ENCODE results near the gene DDX55. TPM values are rescaled to one million over a fixed set of nuclear protein-coding genes. Genes with fewer than 3 reads are reported as not detected.
"Not testable (repeated sequence)": the region's sequence is repeated elsewhere in the genome, so short reads cannot be mapped to it uniquely, and the experiment has no call there.

DDX55 gene
- total and polyA plus RNA-seq, 3 experiments from 2014 or later: 21.1 to 53.4 (median 46.2) TPM

GRCh38 chr12:123598522-123598921 lies 3.4 kb upstream of the DDX55 start:
- Histone ChIP-seq H3K27me3 (ENCODE audit: insufficient read depth, low read length, poor library complexity, severe bottlenecking) (no peaks in the 10 kb centered on the region), H3K9me3 (ENCODE audit: low read length) (no peaks in the 10 kb centered on the region), H3K27ac (ENCODE audit: low read depth, low read length) (no peak overlapping the region), H3K4me3 (ENCODE audit: low read length) (no peak overlapping the region), H3K4me1 (ENCODE audit: insufficient read depth, low read length) (peaks cover 9% of the 10 kb centered on the region), H3K36me3 (ENCODE audit: insufficient read depth, low read length) (peaks cover 25% of the 10 kb centered on the region)
- no peaks in the 10 kb centered on the region for H3K9me3 Mint-ChIP-seq
- peak overlapping the region in 4 of 8 donors; percentile 12 to 89 (median 19) for H3K27ac Mint-ChIP-seq
- ChIA-PET CTCF (no interaction called here), POLR2A (no interaction called here)
- DNase-seq: no peak
- H3K4me3 Mint-ChIP-seq: peak overlapping the region in 1 of 7 donors; percentile 62
- peaks cover 19 to 37% (median 28%) of the 10 kb centered on the region in 3 donors for H3K4me1 Mint-ChIP-seq
- no peaks in the 10 kb centered on the region for H3K27me3 Mint-ChIP-seq
- peaks cover 0 to 55% (median 6%) of the 10 kb centered on the region in 3 donors for H3K36me3 Mint-ChIP-seq

- ChIA-PET CTCF (no interaction called here), POLR2A (no interaction called here)
- no peaks in the 10 kb centered on the region for H3K27me3 Mint-ChIP-seq
- peaks cover 20 to 42% (median 33%) of the 10 kb centered on the region in 3 donors for H3K4me1 Mint-ChIP-seq
- H3K36me3 Mint-ChIP-seq: peaks cover 0 to 56% (median 6%) of the 10 kb centered on the region in 3 donors
- H3K27ac Mint-ChIP-seq: peak overlapping the region; percentile 2 to 89 (median 42)
- Histone ChIP-seq H3K9me3 (ENCODE audit: low read length) (no peaks in the 10 kb centered on the region), H3K4me3 (ENCODE audit: low read length) (no peak overlapping the region), H3K27me3 (ENCODE audit: insufficient read depth, low read length, poor library complexity, severe bottlenecking) (no peaks in the 10 kb centered on the region), H3K27ac (ENCODE audit: low read depth, low read length) (no peak overlapping the region), H3K4me1 (ENCODE audit: insufficient read depth, low read length) (peaks cover 9% of the 10 kb centered on the region), H3K36me3 (ENCODE audit: insufficient read depth, low read length) (peaks cover 25% of the 10 kb centered on the region)
- DNase-seq: no peak
- H3K4me3 Mint-ChIP-seq: peak overlapping the region in 6 of 7 donors; percentile 4 to 89 (median 55)
- H3K9me3 Mint-ChIP-seq: no peaks in the 10 kb centered on the region
Observed at GRCh38 chr12:123599310-123599709, 2.6 kb upstream of the DDX55 start.

- ChIA-PET POLR2A (no interaction called here), CTCF (no interaction called here)
- Histone ChIP-seq H3K27me3 (ENCODE audit: insufficient read depth, low read length, poor library complexity, severe bottlenecking) (no peaks in the 10 kb centered on the region), H3K36me3 (ENCODE audit: insufficient read depth, low read length) (peaks cover 25% of the 10 kb centered on the region), H3K27ac (ENCODE audit: low read depth, low read length) (no peak overlapping the region), H3K4me1 (ENCODE audit: insufficient read depth, low read length) (peaks cover 9% of the 10 kb centered on the region), H3K9me3 (ENCODE audit: low read length) (no peaks in the 10 kb centered on the region), H3K4me3 (ENCODE audit: low read length) (no peak overlapping the region)
- Mint-ChIP-seq H3K9me3 (no peaks in the 10 kb centered on the region), H3K27ac (peak overlapping the region in 6 of 8 donors; percentile 31 to 89 (median 71)), H3K4me3 (peak overlapping the region in 6 of 7 donors; percentile 51 to 89 (median 55)), H3K4me1 (peaks cover 20 to 45% (median 36%) of the 10 kb centered on the region in 3 donors), H3K36me3 (peaks cover 0 to 59% (median 6%) of the 10 kb centered on the region in 3 donors), H3K27me3 (no peaks in the 10 kb centered on the region)
- no peak for DNase-seq
Observed at GRCh38 chr12:123599721-123600120, 2.2 kb upstream of the DDX55 start.

GRCh38 chr12:123602651-123603195 lies 824 bp downstream of the DDX55 start:
- Histone ChIP-seq H3K27me3 (ENCODE audit: insufficient read depth, low read length, poor library complexity, severe bottlenecking) (no peaks in the 10 kb centered on the region), H3K4me3 (ENCODE audit: low read length) (peak overlapping the region; percentile 99), H3K36me3 (ENCODE audit: insufficient read depth, low read length) (peaks cover 23% of the 10 kb centered on the region), H3K27ac (ENCODE audit: low read depth, low read length) (peak overlapping the region; percentile 86), H3K4me1 (ENCODE audit: insufficient read depth, low read length) (peaks cover 9% of the 10 kb centered on the region), H3K9me3 (ENCODE audit: low read length) (no peaks in the 10 kb centered on the region)
- peaks cover 25 to 45% (median 39%) of the 10 kb centered on the region in 3 donors for H3K4me1 Mint-ChIP-seq
- peak overlapping the region; percentile 89 to 99 (median 93) for H3K4me3 Mint-ChIP-seq
- CTCF ChIA-PET: interaction anchor here (0.9 to 2.1 kb wide), 3 partner anchors 10 to 219 kb away, joined by 3 to 6 read pairs (median 4); partner anchors contain the start of gene KMT5A
- DNase-seq: no peak
- H3K36me3 Mint-ChIP-seq: peaks cover 4 to 56% (median 12%) of the 10 kb centered on the region in 3 donors
- H3K27me3 Mint-ChIP-seq: no peaks in the 10 kb centered on the region
- POLR2A ChIA-PET: interaction anchor here (0.9 to 1.7 kb wide), 5 partner anchors 8 to 621 kb away, joined by 3 to 8 read pairs (median 3); partner anchors contain the start of genes MPHOSPH9, MTRFR, SNRNP35 and TCTN2
- no peaks in the 10 kb centered on the region for H3K9me3 Mint-ChIP-seq
- peak overlapping the region; percentile 55 to 97 (median 87) for H3K27ac Mint-ChIP-seq

- CTCF ChIA-PET; H3K9me3 ChIP-seq (ENCODE audit: low read length); H3K27me3 Mint-ChIP-seq; H3K27me3 ChIP-seq (ENCODE audit: insufficient read depth, low read length, poor library complexity, severe bottlenecking); H3K27ac ChIP-seq (ENCODE audit: low read depth, low read length); H3K4me3 ChIP-seq (ENCODE audit: low read length); H3K9me3 Mint-ChIP-seq; H3K4me1 ChIP-seq (ENCODE audit: insufficient read depth, low read length); POLR2A ChIA-PET; DNase-seq: not testable (repeated sequence)
- peak overlapping the region in 3 of 8 donors; percentile 73 to 92 (median 82) for H3K27ac Mint-ChIP-seq
- peaks cover 4 to 59% (median 14%) of the 10 kb centered on the region in 3 donors for H3K36me3 Mint-ChIP-seq
- peak overlapping the region in 4 of 7 donors; percentile 42 to 99 (median 92) for H3K4me3 Mint-ChIP-seq
- peaks cover 25 to 46% (median 45%) of the 10 kb centered on the region in 3 donors for H3K4me1 Mint-ChIP-seq
- peaks cover 27% of the 10 kb centered on the region for H3K36me3 ChIP-seq (ENCODE audit: insufficient read depth, low read length)
Observed at GRCh38 chr12:123603495-123603894, 1.6 kb downstream of the DDX55 start.

GRCh38 chr12:123607756-123608155 lies 5.9 kb downstream of the DDX55 start:
- H3K27ac Mint-ChIP-seq: no peak overlapping the region
- POLR2A ChIA-PET: no interaction called here
- Histone ChIP-seq H3K4me3 (ENCODE audit: low read length) (no peak overlapping the region), H3K9me3 (ENCODE audit: low read length) (no peaks in the 10 kb centered on the region), H3K27ac (ENCODE audit: low read depth, low read length) (no peak overlapping the region), H3K4me1 (ENCODE audit: insufficient read depth, low read length) (peaks cover 5% of the 10 kb centered on the region), H3K36me3 (ENCODE audit: insufficient read depth, low read length) (peaks cover 61% of the 10 kb centered on the region), H3K27me3 (ENCODE audit: insufficient read depth, low read length, poor library complexity, severe bottlenecking) (no peaks in the 10 kb centered on the region)
- H3K9me3 Mint-ChIP-seq: no peaks in the 10 kb centered on the region
- peaks cover 13 to 30% (median 22%) of the 10 kb centered on the region in 3 donors for H3K4me1 Mint-ChIP-seq
- no peaks in the 10 kb centered on the region for H3K27me3 Mint-ChIP-seq
- no peak for DNase-seq
- CTCF ChIA-PET: interaction anchor here (0.9 kb wide), 1 partner anchor 11 kb away, joined by 3 read pairs; no protein-coding TSS in a partner anchor
- H3K36me3 Mint-ChIP-seq: peaks cover 10 to 82% (median 20%) of the 10 kb centered on the region in 3 donors
- no peak overlapping the region for H3K4me3 Mint-ChIP-seq

GRCh38 chr12:123608182-123608581 lies 6.3 kb downstream of the DDX55 start:
- Histone ChIP-seq H3K4me3 (ENCODE audit: low read length) (no peak overlapping the region), H3K4me1 (ENCODE audit: insufficient read depth, low read length) (peaks cover under 1% of the 10 kb centered on the region), H3K27ac (ENCODE audit: low read depth, low read length) (no peak overlapping the region), H3K27me3 (ENCODE audit: insufficient read depth, low read length, poor library complexity, severe bottlenecking) (no peaks in the 10 kb centered on the region), H3K9me3 (ENCODE audit: low read length) (no peaks in the 10 kb centered on the region), H3K36me3 (ENCODE audit: insufficient read depth, low read length) (peaks cover 65% of the 10 kb centered on the region)
- Mint-ChIP-seq H3K4me3 (no peak overlapping the region), H3K27me3 (no peaks in the 10 kb centered on the region), H3K27ac (no peak overlapping the region), H3K4me1 (peaks cover 8 to 26% (median 18%) of the 10 kb centered on the region in 3 donors), H3K36me3 (peaks cover 12 to 82% (median 20%) of the 10 kb centered on the region in 3 donors), H3K9me3 (no peaks in the 10 kb centered on the region)
- ChIA-PET CTCF (interaction anchor here (0.9 kb wide), 1 partner anchor 10 kb away, joined by 3 read pairs; no protein-coding TSS in a partner anchor), POLR2A (no interaction called here)
- DNase-seq: no peak

- Histone ChIP-seq H3K9me3 (ENCODE audit: low read length) (no peaks in the 10 kb centered on the region), H3K27ac (ENCODE audit: low read depth, low read length) (no peak overlapping the region), H3K27me3 (ENCODE audit: insufficient read depth, low read length, poor library complexity, severe bottlenecking) (no peaks in the 10 kb centered on the region), H3K36me3 (ENCODE audit: insufficient read depth, low read length) (peaks cover 71% of the 10 kb centered on the region), H3K4me3 (ENCODE audit: low read length) (no peak overlapping the region), H3K4me1 (ENCODE audit: insufficient read depth, low read length) (no peaks in the 10 kb centered on the region)
- no peak for DNase-seq
- H3K27ac Mint-ChIP-seq: no peak overlapping the region
- H3K4me3 Mint-ChIP-seq: no peak overlapping the region
- POLR2A ChIA-PET: no interaction called here
- CTCF ChIA-PET: interaction anchor here (1.4 kb wide), 1 partner anchor 12 kb away, joined by 6 read pairs; the partner anchor contains the start of gene DDX55
- peaks cover 8 to 86% (median 18%) of the 10 kb centered on the region in 3 donors for H3K36me3 Mint-ChIP-seq
- no peaks in the 10 kb centered on the region for H3K9me3 Mint-ChIP-seq
- no peaks in the 10 kb centered on the region for H3K27me3 Mint-ChIP-seq
- H3K4me1 Mint-ChIP-seq: peaks cover 0 to 4% (median 2%) of the 10 kb centered on the region in 3 donors
Observed at GRCh38 chr12:123614110-123614509, 12.2 kb downstream of the DDX55 start.

All from CD8-positive, alpha-beta memory T cell (primary cell).